GM19193 (cell line): ENCODE data around the gene NUDT22.
A peak's percentile ranks its signal among the peaks of the same experiment; 100 is the strongest.

Experiments
- POLR2A ChIP-seq: IDR thresholded peaks from 4 replicates; pipeline ENCODE4 v1.6.1; 2011; ENCODE audit not compliant: insufficient read depth, insufficient read length; ENCODE audit errors: extremely low read depth

The NUDT22 gene

GRCh38 chr11:64262271-64263002 is 36.4 kb downstream of the NUDT22 start:
- no peak for TF ChIP-seq POLR2A

DNA sequence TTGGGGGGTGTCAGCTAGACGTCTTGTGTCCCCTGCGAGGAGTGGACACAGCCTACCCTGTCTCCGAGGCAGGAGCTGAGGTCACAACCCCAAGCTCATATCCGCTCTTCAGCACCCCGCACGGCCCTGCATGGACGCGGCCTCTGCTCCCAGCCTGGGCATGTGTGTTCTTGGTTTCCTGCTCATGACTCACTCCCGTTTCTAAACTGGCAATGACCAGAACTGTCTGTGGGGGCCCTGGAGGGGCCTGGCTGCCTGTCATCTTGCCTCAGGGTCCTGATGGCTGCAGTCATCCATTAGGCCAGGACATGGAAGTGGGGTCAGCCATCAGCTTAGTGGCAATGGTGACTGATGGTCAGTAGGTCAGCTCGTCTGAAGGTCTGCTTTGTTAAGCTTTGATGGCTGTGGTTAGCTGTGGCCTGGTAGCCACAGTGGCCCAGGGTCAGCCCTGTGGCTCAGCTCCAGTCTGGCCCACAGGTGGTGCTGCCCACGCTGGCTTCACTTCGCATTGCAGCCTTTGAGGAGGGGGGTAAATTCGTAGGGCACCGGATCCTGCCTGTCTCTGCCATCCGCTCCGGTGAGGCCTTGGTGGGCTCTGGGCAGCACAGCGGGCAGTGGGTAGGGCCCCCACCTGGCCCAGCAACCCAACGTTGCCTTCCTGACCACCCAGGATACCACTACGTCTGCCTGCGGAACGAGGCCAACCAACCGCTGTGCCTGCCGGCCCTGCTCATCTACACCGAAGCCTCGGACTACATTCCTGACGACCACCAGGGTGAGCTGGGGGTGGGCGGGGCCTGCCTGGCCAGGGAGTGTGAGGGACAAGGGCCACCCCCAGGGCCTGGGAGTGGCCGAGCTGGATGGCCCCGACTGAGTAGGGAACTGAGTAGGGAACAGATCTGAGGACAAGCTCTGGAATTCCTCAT is 37.2 kb downstream of the NUDT22 start:
- no peak for TF ChIP-seq POLR2A

DNA sequence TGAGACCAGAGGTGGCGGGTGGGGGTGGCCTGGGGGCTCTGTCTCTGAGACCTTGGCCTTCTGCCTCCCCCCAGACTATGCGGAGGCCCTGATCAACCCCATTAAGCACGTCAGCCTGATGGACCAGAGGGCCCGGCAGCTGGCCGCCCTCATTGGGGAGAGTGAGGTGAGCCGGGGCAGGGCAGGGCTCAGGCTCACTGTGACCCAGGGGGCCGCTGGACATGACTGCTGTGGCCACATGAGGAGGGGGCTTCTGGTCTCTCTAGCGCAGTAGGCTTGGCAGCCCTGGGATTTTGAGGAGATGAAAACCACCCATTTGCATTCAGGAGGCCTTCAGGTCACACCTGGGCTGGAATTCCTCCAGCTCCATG is 37.9 kb downstream of the NUDT22 start:
- no peak for TF ChIP-seq POLR2A

- no peak for TF ChIP-seq POLR2A
Observed at GRCh38 chr11:64264371-64264852, 38.3 kb downstream of the NUDT22 start.

- no peak for TF ChIP-seq POLR2A
Observed at GRCh38 chr11:64265176-64266160, 39.4 kb downstream of the NUDT22 start.

- no peak for TF ChIP-seq POLR2A
Observed at GRCh38 chr11:64266339-64266738, 40.3 kb downstream of the NUDT22 start.

DNA sequence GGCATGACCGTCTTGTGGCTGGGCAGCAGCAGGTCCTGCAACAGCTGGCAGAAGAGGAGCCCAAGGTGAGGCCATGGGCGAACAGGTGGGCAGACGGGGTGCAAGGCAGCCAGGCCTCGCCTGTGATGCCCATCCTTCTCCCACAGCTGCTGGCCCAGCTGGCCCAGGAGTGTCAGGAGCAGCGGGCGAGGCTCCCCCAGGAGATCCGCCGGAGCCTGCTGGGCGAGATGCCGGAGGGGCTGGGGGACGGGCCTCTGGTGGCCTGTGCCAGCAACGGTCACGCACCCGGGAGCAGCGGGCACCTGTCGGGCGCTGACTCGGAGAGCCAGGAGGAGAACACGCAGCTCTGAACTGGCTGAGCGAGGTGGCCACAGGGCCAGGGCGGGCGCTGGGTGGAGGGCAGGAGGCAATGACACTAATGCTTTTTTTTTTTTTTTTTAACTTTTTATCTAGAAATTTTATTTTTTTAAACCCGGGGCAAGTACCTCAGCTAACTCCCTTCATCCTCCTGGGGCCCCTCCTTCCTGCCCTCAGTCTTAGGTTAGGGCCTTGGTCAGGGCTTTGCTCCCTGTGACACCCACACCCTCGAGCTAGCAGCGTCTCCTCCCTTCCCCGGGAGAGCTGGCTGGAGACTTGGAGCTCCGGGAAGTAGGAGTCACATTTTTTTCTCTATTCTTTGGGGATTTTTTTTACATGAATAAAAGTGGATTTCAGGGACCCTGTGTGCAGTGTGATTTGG is 41.3 kb downstream of the NUDT22 start:
- TF ChIP-seq POLR2A: no peak

DNA sequence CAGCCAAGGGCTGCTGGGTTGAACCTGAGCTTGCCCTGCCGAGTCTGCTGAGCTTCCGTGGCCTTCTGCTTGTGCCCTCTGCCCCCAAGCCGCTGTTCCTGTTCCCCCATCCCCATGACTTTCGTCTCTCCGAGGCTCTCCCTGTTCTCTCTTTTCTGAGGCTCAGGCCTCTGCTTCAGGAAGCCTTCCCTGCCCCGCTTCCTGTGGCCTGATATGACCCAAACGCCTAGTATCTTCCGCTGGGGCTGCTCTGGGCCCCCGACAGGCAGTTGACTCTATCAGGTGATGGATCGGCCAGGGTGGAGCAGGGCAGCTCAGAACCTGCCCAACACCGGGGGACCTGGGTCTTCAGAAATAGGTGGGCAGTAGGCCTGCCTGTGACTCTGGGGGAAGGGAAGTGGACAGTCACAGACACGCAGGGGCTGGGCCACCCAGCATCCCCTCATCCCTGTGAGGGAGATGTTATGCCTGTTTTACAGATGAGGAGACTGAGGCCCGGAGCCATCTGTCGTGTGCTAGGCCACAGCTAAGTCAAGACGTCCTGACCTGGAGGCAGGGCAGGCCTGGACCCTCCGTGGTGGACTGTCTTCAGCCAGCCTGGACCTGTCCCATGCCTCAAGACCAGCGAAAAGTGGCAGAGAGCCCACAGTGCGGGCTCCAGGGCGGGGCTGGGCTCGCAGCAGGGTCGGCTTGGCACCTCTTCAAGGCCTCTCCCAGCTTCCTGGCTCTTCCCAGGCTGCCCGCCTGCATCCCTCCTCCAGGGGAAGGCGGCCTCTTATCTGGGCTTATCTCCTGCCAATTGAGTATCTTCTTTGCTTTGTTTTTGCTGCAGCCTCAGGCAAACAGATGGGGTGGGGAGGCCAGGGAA is 42.2 kb downstream of the NUDT22 start:
- no peak for TF ChIP-seq POLR2A

DNA sequence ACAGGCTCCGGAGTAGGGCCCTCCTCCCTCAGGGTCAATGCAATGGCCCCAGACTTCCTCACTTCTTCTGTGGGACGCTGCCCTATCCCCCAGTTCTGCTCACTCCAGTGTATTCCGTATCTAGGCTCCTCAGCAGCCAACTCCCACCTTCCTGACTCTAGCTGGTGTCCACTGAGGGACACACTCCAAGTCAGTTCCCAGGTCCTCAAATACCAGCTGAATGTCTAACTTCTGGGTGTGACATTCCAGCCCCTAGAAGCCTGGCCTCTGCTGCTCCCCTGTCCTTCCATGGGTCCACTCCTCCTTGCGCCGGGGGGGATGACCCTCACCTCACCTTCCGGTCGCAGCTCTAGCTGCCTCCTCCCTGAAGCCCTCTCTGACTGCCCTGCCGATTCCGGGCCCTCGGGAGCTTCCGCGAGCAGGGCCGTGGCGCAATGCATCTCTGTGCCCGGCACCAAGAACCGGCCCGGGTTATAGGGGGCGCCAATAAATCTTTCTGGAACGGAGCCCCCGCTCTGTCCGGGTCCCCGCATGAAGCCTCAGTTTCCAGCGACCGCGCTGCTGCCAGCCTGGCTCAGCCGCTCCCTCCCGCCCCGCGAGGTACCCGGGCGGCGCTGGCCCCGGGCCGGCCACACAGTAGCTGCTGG is 42.9 kb downstream of the NUDT22 start:
- TF ChIP-seq POLR2A: no peak

DNA sequence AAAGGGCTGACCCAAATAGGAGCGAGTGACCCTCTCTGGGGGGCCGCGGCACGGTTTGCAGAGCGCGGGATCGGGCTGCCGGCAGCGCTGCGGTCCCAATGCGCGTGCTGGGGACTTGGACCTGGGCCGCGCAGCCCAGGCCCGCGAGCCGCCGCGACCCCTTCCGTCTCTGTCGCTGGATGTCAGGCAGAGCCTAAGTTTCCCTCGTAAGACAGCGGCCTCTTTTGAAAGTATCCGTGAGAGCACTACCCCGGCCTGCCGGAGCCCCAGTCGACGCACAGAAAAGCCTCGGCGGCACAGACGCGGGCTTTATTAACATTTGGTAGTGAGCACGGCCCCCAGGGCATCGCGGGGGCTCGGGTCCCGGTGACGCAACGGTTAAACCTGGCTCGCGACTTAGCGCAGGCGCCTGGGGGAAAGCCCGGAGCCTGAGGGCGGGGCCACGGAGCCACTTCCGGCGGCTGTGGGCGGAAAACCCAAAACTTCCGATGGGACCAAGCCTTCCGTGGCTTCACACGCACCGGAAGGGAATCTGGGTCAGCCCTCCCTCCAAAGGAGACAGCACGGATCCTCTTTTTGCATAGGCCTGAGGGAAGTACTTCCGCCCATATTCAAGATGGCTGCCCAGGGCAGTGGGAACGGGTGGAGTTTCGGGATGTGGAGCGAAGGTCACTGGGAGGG is 43.6 kb downstream of the NUDT22 start:
- TF ChIP-seq POLR2A: peak; percentile 63

DNA sequence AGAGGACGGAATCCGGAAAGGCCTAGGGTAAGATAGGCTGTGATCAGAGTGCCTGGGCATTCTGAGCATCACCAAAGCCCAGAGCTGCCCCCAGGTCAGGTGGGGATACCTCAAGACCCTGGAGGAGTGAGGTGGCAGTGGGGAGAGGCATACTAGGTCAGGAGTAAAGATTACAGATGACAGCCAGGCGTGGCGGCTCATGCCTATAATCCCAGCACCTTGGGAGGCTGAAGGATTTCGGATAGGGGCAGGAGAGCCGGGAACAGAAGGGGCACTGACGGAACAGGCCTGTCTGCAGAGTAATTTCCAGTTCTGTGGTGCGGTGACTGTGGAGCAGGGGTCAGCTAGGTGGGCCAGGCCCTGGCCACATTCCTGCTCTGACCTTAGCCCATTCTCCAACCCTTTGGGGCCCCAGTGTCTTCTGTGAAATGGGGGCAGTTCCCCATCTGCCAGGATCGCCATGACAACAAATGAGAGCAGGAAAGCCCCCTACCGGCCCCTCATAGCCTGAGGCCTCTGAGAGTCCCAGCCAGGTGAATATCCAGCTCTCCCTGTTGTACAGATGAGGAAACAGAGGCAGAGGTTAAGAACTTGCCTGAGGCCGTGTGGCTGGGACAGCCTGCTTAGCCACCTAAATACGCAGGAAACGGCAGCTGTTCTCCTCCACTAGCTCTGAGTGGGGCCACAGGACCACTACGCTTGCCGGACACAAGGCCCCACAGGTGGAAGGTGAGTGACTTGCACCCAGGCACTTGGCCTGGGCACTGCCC is 49.1 kb downstream of the NUDT22 start:
- no peak for TF ChIP-seq POLR2A

DNA sequence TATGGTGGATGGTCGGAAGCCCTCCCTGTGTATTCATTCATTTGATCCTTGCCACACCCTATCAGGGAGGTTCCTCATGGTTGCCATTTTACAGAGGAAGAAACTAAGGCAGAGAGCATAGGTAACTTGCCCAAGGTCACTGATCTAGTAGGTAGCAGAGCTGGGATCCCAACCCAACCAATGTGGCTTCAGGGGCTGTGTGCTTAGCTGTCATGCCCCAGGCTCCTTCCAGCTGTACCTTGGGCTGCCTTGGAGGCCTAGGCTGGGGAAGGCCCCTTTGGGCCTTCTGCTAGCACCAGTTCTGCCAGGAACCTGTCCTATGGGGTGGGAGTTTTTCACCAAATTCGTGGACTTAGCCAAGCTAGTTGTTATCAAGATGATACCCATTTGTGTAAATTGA is 49.8 kb downstream of the NUDT22 start:
- TF ChIP-seq POLR2A: no peak
